Gastrocnemius medialis (tissue), 4 donors: ENCODE data around the gene SDF2.

Experiments
- CTCF ChIP-seq, 5 experiments: fragments of 450-650 bp in 3 of 5; fragments of 200-600 bp in 2 of 5; sonication (generic) in 2 of 5; IDR thresholded peaks in 4 of 5; conservative IDR thresholded peaks in 1 of 5; 1 replicate in 4 of 5; 2 replicates in 1 of 5; pipeline ENCODE4 v1.5.1; 2016 to 2019; ENCODE audit warnings: antibody characterized with exemption in 5 of 5, mild to moderate bottlenecking in 3 of 5, moderate library complexity in 3 of 5
- POLR2A ChIP-seq, 2 donors: fragments of 450-650 bp; IDR thresholded peaks; one replicate each; pipeline ENCODE4 v1.6.1; 2017; ENCODE audit warnings: antibody characterized with exemption in 2 of 2, mild to moderate bottlenecking in 2 of 2, moderate library complexity in 2 of 2

GRCh38 chr17:28615260-28615940 is 46.3 kb downstream of the SDF2 start:
- TF ChIP-seq POLR2A (IDR thresholded peaks at IDR 0.05) (no peak), CTCF (IDR thresholded peaks at IDR 0.05 in 4 of 5, conservative IDR thresholded peaks at IDR 0.05 in 1 of 5) (no peak)
